Trophoblast cell (in vitro differentiated cells and primary cell): ENCODE data around the gene TFB2M.
A peak's percentile ranks its signal among the peaks of the same experiment; 100 is the strongest.
"Not testable (repeated sequence)": the region's sequence is repeated elsewhere in the genome, so short reads cannot be mapped to it uniquely, and the experiment has no call there.

Experiments used
- DNase-seq, 2 donors: peaks; one replicate each; pipeline ENCODE4 v3.0.0-alpha.2; 2016
- H2AFZ ChIP-seq: 2 replicates; pipeline ENCODE4 v1.6.1; 2013; ENCODE audit warnings: low read length, moderate library complexity, mild to moderate bottlenecking; ENCODE audit not compliant: insufficient read depth, poor library complexity
- H2AK5ac ChIP-seq: 2 replicates; pipeline ENCODE4 v1.6.1; 2013; ENCODE audit warnings: mild to moderate bottlenecking, low read length
- H2BK120ac ChIP-seq: 2 replicates; pipeline ENCODE4 v1.6.1; 2013; ENCODE audit warnings: low read length, mild to moderate bottlenecking, moderate library complexity; ENCODE audit not compliant: insufficient read depth, poor library complexity
- H2BK12ac ChIP-seq: 2 replicates; pipeline ENCODE4 v1.6.1; 2013; ENCODE audit warnings: mild to moderate bottlenecking, low read length, moderate library complexity
- H2BK5ac ChIP-seq: 2 replicates; pipeline ENCODE4 v1.6.1; 2013; ENCODE audit warnings: low read length, low read depth, moderate library complexity, mild to moderate bottlenecking; ENCODE audit not compliant: poor library complexity
- H3K14ac ChIP-seq: 2 replicates; pipeline ENCODE4 v1.6.1; 2013; ENCODE audit warnings: mild to moderate bottlenecking, low read length
- H3K18ac ChIP-seq: 2 replicates; pipeline ENCODE4 v1.6.1; 2013; ENCODE audit warnings: mild to moderate bottlenecking, low read length
- H3K23ac ChIP-seq: 2 replicates; pipeline ENCODE4 v1.6.1; 2013; ENCODE audit warnings: low read length
- H3K27ac ChIP-seq: 2 replicates; pipeline ENCODE4 v1.5.1; 2013; ENCODE audit warnings: low read depth, mild to moderate bottlenecking, inconsistent platforms, low read length, moderate library complexity
- H3K27me3 ChIP-seq: 2 replicates; pipeline ENCODE4 v1.6.1; 2013; ENCODE audit warnings: inconsistent platforms, mild to moderate bottlenecking, low read length, moderate library complexity; ENCODE audit not compliant: insufficient read depth
- H3K36me3 ChIP-seq, 2 experiments: 1 replicate in 1 of 2; 2 replicates in 1 of 2; pipeline ENCODE4 v1.6.1; 2013; ENCODE audit warnings: low read length in 2 of 2, mild to moderate bottlenecking in 2 of 2, moderate library complexity in 1 of 2; ENCODE audit not compliant: insufficient read depth in 2 of 2, control insufficient read depth in 1 of 2
- H3K4ac ChIP-seq: 2 replicates; pipeline ENCODE4 v1.6.1; 2013; ENCODE audit warnings: low read depth, mild to moderate bottlenecking, low read length, moderate library complexity
- H3K4me1 ChIP-seq, 2 experiments: 1 replicate in 1 of 2; 2 replicates in 1 of 2; pipeline ENCODE4 v1.6.1; 2013; ENCODE audit warnings: low read length in 2 of 2, mild to moderate bottlenecking in 2 of 2, moderate library complexity in 1 of 2; ENCODE audit not compliant: insufficient read depth in 2 of 2, control insufficient read depth in 1 of 2
- H3K4me2 ChIP-seq: 2 replicates; pipeline ENCODE4 v1.6.1; 2013; ENCODE audit warnings: inconsistent platforms, mild to moderate bottlenecking, low read length, moderate library complexity
- H3K4me3 ChIP-seq: 2 replicates; pipeline ENCODE4 v1.5.1; 2013; ENCODE audit warnings: mild to moderate bottlenecking, low read depth, low read length, inconsistent platforms
- H3K79me1 ChIP-seq: one replicate; pipeline ENCODE4 v1.6.1; 2013; ENCODE audit warnings: low read length
- H3K79me2 ChIP-seq: 2 replicates; pipeline ENCODE4 v1.6.1; 2013; ENCODE audit warnings: low read length, mild to moderate bottlenecking; ENCODE audit not compliant: control insufficient read depth, insufficient read depth, poor library complexity
- H3K9ac ChIP-seq: 2 replicates; pipeline ENCODE4 v1.6.1; 2013; ENCODE audit warnings: mild to moderate bottlenecking, low read length
- H3K9me3 ChIP-seq: 2 replicates; pipeline ENCODE4 v1.6.1; 2013; ENCODE audit warnings: low read depth, mild to moderate bottlenecking, control low read depth, inconsistent platforms, low read length; ENCODE audit not compliant: insufficient read depth
- H4K12ac ChIP-seq: 2 replicates; pipeline ENCODE4 v1.6.1; 2013; ENCODE audit warnings: low read depth, mild to moderate bottlenecking, low read length, moderate library complexity
- H4K8ac ChIP-seq: 2 replicates; pipeline ENCODE4 v1.6.1; 2013; ENCODE audit warnings: low read depth, mild to moderate bottlenecking, low read length, moderate library complexity
- H4K91ac ChIP-seq: one replicate; pipeline ENCODE4 v1.6.1; 2013; ENCODE audit warnings: low read depth, mild to moderate bottlenecking, low read length, moderate library complexity
- WGBS: extraction: QIAGEN DNeasy Blood & Tissue Kit; methylation state at CpG from one replicate; pipeline ENCODE4 v1.1.7; 2013; ENCODE audit warnings: missing lambda C conversion rate; ENCODE audit not compliant: insufficient read length, insufficient coverage; ENCODE audit errors: extremely low coverage; 5-methylcytosine and 5-hydroxymethylcytosine counted together

TFB2M gene

DNA sequence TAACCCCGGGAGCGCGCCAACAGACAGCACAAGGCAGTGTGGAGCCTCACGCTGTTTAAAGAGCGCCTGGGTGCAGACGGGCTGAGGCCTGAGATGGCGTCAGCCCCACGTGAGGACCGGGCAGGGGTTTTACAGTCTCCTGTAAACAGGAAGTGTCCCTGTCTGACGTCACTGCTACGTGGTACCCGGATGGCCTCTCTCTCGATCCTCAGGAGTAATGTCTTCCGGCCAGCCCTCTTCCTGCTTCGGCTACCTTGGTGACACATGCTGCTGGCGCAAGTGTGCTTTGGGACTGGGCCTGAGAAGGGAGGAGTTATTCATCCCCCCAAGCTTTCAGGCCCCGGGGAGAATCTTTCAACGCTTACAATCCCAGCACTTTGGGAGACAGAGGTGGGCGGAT lies 41.4 kb upstream of the TFB2M start:
- DNase-seq = peak; percentile 11 to 23

DNA sequence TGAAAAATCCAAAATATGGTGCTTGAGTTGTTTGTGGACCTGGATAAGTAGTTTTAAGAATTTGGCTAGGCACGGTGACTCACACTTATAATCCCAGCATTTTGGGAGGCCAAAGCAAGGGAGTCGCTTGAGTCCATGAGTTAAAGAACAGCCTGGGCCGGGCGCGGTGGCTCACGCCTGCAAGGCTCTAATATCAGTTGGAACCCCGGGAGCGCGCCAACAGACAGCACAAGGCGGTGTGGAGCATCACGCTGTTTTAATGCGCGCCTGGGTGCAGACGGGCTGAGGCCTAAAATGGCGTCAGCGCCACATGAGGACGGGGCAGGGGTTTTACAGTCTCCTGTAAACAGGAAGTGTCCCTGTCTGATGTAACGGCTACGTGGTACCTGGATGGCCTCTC lies 39.2 kb upstream of the TFB2M start:
- H4K91ac ChIP-seq, H3K79me1 ChIP-seq, H3K79me2 ChIP-seq, H2BK120ac ChIP-seq, H3K36me3 ChIP-seq, DNase-seq, H3K27ac ChIP-seq, H3K4me3 ChIP-seq, H3K23ac ChIP-seq, H3K4ac ChIP-seq, H3K18ac ChIP-seq, H2AFZ ChIP-seq, H2BK12ac ChIP-seq, H3K27me3 ChIP-seq, H3K9me3 ChIP-seq, H3K14ac ChIP-seq, H4K12ac ChIP-seq, H2AK5ac ChIP-seq, H3K4me2 ChIP-seq, H3K9ac ChIP-seq, H3K4me1 ChIP-seq, H2BK5ac ChIP-seq, H4K8ac ChIP-seq: not testable (repeated sequence)
- WGBS = no CpG with 5 or more reads among the region's 19 CpGs

More for the DNA sequence above, 41.4 kb upstream of the TFB2M start:
- H3K79me1 ChIP-seq = no peaks in the 10 kb centered on the region
- H3K36me3 ChIP-seq = no peaks in the 10 kb centered on the region
- H2AFZ ChIP-seq = no peak overlapping the region
- no peak overlapping the region for H3K4me3 ChIP-seq
- no peaks in the 10 kb centered on the region for H3K79me2 ChIP-seq
- H3K27me3 ChIP-seq = no peaks in the 10 kb centered on the region
- H2BK12ac ChIP-seq = no peak overlapping the region
- no peaks in the 10 kb centered on the region for H3K9me3 ChIP-seq
- no peak overlapping the region for H2BK120ac ChIP-seq
- no peak overlapping the region for H4K12ac ChIP-seq
- H3K27ac ChIP-seq = no peak overlapping the region
- WGBS = no CpG with 5 or more reads among the region's 19 CpGs
- no peak overlapping the region for H3K4ac ChIP-seq
- H2AK5ac ChIP-seq = no peak overlapping the region
- H3K4me2 ChIP-seq = no peak overlapping the region
- peaks cover 3 to 8% of the 10 kb centered on the region in 2 experiments for H3K4me1 ChIP-seq
- no peak overlapping the region for H4K8ac ChIP-seq
- no peak overlapping the region for H2BK5ac ChIP-seq
- no peak overlapping the region for H3K9ac ChIP-seq
- no peak overlapping the region for H3K23ac ChIP-seq
- no peak overlapping the region for H3K18ac ChIP-seq
- no peak overlapping the region for H4K91ac ChIP-seq
- H3K14ac ChIP-seq = no peak overlapping the region

DNA sequence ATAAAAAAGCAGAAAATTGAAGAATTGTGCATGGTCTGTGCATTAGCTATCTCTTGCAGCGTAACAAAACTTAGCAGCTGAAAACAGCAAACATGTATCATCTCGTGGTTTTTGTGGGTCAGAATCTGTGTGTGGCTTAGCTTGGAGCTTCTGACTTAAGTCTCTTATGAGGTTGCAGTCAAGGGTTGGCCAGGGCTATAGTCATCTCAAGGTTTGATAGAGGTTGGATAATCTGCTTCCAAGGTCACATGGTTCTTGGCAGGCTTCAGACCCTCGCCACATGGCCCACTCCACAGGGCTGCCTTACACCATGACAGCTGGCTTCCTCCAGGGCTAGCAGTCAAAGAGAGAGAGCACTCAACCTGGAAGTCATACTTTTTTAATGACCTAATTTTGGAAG lies 36.1 kb upstream of the TFB2M start:
- Histone ChIP-seq H3K18ac (no peak overlapping the region), H3K4me2 (no peak overlapping the region), H3K4me1 (no peaks in the 10 kb centered on the region), H2BK5ac (no peak overlapping the region), H3K27me3 (no peaks in the 10 kb centered on the region), H2AFZ (no peak overlapping the region), H3K4ac (peak overlapping the region; percentile 25), H4K8ac (no peak overlapping the region), H2BK12ac (no peak overlapping the region), H4K12ac (no peak overlapping the region), H2BK120ac (no peak overlapping the region), H3K27ac (no peak overlapping the region), H3K23ac (peak overlapping the region; percentile 17), H3K79me2 (no peaks in the 10 kb centered on the region), H3K36me3 (no peaks in the 10 kb centered on the region), H2AK5ac (no peak overlapping the region), H3K4me3 (no peak overlapping the region), H3K9ac (no peak overlapping the region), H4K91ac (no peak overlapping the region), H3K79me1 (no peaks in the 10 kb centered on the region), H3K14ac (no peak overlapping the region), H3K9me3 (no peaks in the 10 kb centered on the region)
- no CpG with 5 or more reads among the region's 3 CpGs for WGBS
- DNase-seq = no peak

DNA sequence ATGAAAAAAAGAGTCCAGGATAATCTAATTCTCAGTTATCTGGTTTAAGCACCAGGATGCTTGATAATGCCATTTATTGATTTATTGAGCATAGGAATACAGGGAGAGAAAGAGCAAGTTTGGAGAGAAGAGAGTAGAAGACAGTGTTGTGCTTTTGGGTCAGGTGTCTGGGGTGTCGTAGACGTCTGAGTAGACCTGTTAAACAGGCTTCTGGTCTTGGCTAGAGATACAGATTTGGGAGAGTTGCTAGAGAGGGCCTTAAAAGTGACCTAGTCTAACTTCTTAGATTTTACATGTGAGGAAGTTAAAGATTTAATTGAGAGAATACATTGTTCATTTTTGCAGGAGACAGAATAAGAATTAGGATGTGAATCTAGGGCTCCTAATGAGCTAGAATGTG lies 34.5 kb upstream of the TFB2M start:
- no CpG with 5 or more reads among the region's 2 CpGs for WGBS
- Histone ChIP-seq H3K4me3 (no peak overlapping the region), H3K4me2 (no peak overlapping the region)

More for the DNA sequence above, 34.5 kb upstream of the TFB2M start:
- Histone ChIP-seq H3K4ac (no peak overlapping the region), H3K36me3 (no peaks in the 10 kb centered on the region), H2AFZ (no peak overlapping the region), H3K79me1 (no peaks in the 10 kb centered on the region), H3K27ac (no peak overlapping the region), H2AK5ac (no peak overlapping the region), H4K8ac (no peak overlapping the region), H3K9me3 (no peaks in the 10 kb centered on the region), H2BK120ac (no peak overlapping the region), H3K4me1 (no peaks in the 10 kb centered on the region), H2BK12ac (no peak overlapping the region), H3K18ac (no peak overlapping the region), H3K79me2 (no peaks in the 10 kb centered on the region), H3K9ac (no peak overlapping the region), H4K91ac (no peak overlapping the region), H4K12ac (no peak overlapping the region), H3K14ac (no peak overlapping the region), H3K27me3 (no peaks in the 10 kb centered on the region), H2BK5ac (no peak overlapping the region), H3K23ac (no peak overlapping the region)
- no peak for DNase-seq
